SIG-M5 (cell line): ENCODE data around the gene EVA1B.

Source experiments
- DNase-seq: peaks from one replicate; lab custom pipeline; 2025; lab: John Stamatoyannopoulos, UW

Gene EVA1B

GRCh38 chr1:36279110-36279788 is 44.2 kb downstream of the EVA1B start:
- no peak for DNase-seq

DNA sequence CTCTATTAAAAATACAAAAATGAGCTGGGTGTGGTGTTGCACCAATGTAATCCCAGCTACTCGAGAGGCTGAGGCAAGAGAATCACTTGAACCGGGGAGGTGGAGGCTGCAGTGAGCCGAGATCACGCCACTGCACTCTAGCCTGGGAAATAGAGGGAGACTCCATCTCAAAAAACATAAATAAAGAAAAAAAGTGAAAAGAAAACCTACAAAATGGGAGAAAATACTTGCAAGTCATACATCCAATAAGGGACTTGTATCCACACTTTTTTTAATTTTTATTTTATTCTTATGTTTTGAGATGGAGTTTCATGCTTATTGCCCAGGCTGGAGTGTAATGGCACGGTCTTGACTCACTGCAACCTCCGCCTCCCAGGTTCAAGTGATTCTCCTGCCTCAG is 46.8 kb downstream of the EVA1B start:
- no peak for DNase-seq

- no peak for DNase-seq
These were observed 49.2 kb downstream of the EVA1B start for GRCh38 chr1:36274201-36274600.

- no peak for DNase-seq
These were observed 50.4 kb downstream of the EVA1B start for GRCh38 chr1:36273024-36273423.
